Measurements from ENCODE around the gene CDHR2.
"Not testable (repeated sequence)": the region's sequence is repeated elsewhere in the genome, so short reads cannot be mapped to it uniquely, and the experiment has no call there.

The CDHR2 gene

GRCh38 chr5:176596689-176597416, 47.7 kb downstream of the CDHR2 start:
- DNase-seq (ENCODE audit: low read depth) = peak; percentile 44

- no peak for DNase-seq (ENCODE audit: low read depth)
These were observed 48.6 kb downstream of the CDHR2 start for GRCh38 chr5:176597417-176598389.

GRCh38 chr5:176599749-176600430, 50.7 kb downstream of the CDHR2 start:
- not testable (repeated sequence) for DNase-seq (ENCODE audit: low read depth)

- no peak for DNase-seq (ENCODE audit: low read depth)
These were observed 52.9 kb downstream of the CDHR2 start for GRCh38 chr5:176601901-176602482.

GRCh38 chr5:176603091-176603490, 53.9 kb downstream of the CDHR2 start:
- no peak for DNase-seq (ENCODE audit: low read depth)

GRCh38 chr5:176606032-176606431, 56.9 kb downstream of the CDHR2 start:
- DNase-seq (ENCODE audit: low read depth) = no peak

- DNase-seq (ENCODE audit: low read depth) = no peak
These were observed 57.7 kb downstream of the CDHR2 start for GRCh38 chr5:176606875-176607274.

GRCh38 chr5:176608142-176608705, 59.1 kb downstream of the CDHR2 start:
- no peak for DNase-seq (ENCODE audit: low read depth)

GRCh38 chr5:176608937-176609723, 60.0 kb downstream of the CDHR2 start:
- no peak for DNase-seq (ENCODE audit: low read depth)

GRCh38 chr5:176609724-176610434, 60.7 kb downstream of the CDHR2 start, which contains the start of gene GPRIN1:
Gene GPRIN1, minus strand, starts transcription at chr5:176610156. Its CDS starts 10,322 bp downstream, at chr5:176599834.
- DNase-seq (ENCODE audit: low read depth) = peak; percentile 32

GRCh38 chr5:176610435-176610773, 61.3 kb downstream of the CDHR2 start:
- no peak for DNase-seq (ENCODE audit: low read depth)

GRCh38 chr5:176611435-176611834, 62.3 kb downstream of the CDHR2 start:
- no peak for DNase-seq (ENCODE audit: low read depth)

- no peak for DNase-seq (ENCODE audit: low read depth)
These were observed 62.9 kb downstream of the CDHR2 start for GRCh38 chr5:176612008-176612407.

- no peak for DNase-seq (ENCODE audit: low read depth)
These were observed 63.7 kb downstream of the CDHR2 start for GRCh38 chr5:176612855-176613254.

- no peak for DNase-seq (ENCODE audit: low read depth)
These were observed 65.8 kb downstream of the CDHR2 start for GRCh38 chr5:176614805-176615478.

- no peak for DNase-seq (ENCODE audit: low read depth)
These were observed 67.4 kb downstream of the CDHR2 start for GRCh38 chr5:176616511-176616910.

- no peak for DNase-seq (ENCODE audit: low read depth)
These were observed 69.6 kb downstream of the CDHR2 start for GRCh38 chr5:176618783-176619182.

- DNase-seq (ENCODE audit: low read depth) = peak; percentile 43
These were observed 70.0 kb downstream of the CDHR2 start for GRCh38 chr5:176619203-176619568.

GRCh38 chr5:176619569-176620332, 70.6 kb downstream of the CDHR2 start:
- DNase-seq (ENCODE audit: low read depth) = no peak
